SK-N-SH treated with all-trans-retinoic acid at 6 μM for 48 hours (cell line): Measurements from ENCODE around the gene GLDC.

Source experiments
- ARNTL ChIP-seq: fragments of 450-650 bp; formaldehyde crosslinking; IDR thresholded peaks from 2 replicates; pipeline ENCODE4 v1.5.0; 2020; ENCODE audit warnings: low read depth, mild to moderate bottlenecking, moderate library complexity, borderline replicate concordance
- BACH2 ChIP-seq: fragments of 250-450 bp; sonication (Bioruptor Pico); IDR thresholded peaks from 2 replicates; pipeline ENCODE4 v1.9.0; 2021; ENCODE audit warnings: mild to moderate bottlenecking, borderline replicate concordance
- ESRRG ChIP-seq: fragments of 250-450 bp; sonication (Bioruptor Pico); IDR thresholded peaks from 2 replicates; pipeline ENCODE4 v1.6.1; 2021; ENCODE audit warnings: mild to moderate bottlenecking
- PPARA ChIP-seq: fragments of 250-450 bp; sonication (Bioruptor Pico); IDR thresholded peaks from 2 replicates; pipeline ENCODE4 v1.5.0; 2020; ENCODE audit warnings: mild to moderate bottlenecking, borderline replicate concordance
- RARB ChIP-seq: fragments of 250-450 bp; sonication (Bioruptor Pico); IDR thresholded peaks from 2 replicates; pipeline ENCODE4 v1.8.0; 2021; ENCODE audit warnings: mild to moderate bottlenecking, moderate library complexity
- TCF4 ChIP-seq: fragments of 250-450 bp; sonication (Bioruptor Pico); IDR thresholded peaks from 2 replicates; pipeline ENCODE4 v1.8.0; 2021; ENCODE audit warnings: mild to moderate bottlenecking, moderate library complexity, borderline replicate concordance
- ZFP30 ChIP-seq: fragments of 450-650 bp; formaldehyde crosslinking; IDR thresholded peaks from 2 replicates; pipeline ENCODE4 v1.5.0; 2022; ENCODE audit warnings: mild to moderate bottlenecking, moderate library complexity
- ZNF565 ChIP-seq: fragments of 450-650 bp; formaldehyde crosslinking; conservative IDR thresholded peaks from 2 replicates; pipeline ENCODE4 v1.5.0; 2020; ENCODE audit warnings: low read depth, mild to moderate bottlenecking, moderate library complexity
- TF ChIP-seq, protein P1 (sequence below): fragments of 250-450 bp; sonication (Bioruptor Pico); IDR thresholded peaks from 2 replicates; pipeline ENCODE4 v1.5.0; 2020; ENCODE audit warnings: mild to moderate bottlenecking, moderate library complexity
- TF ChIP-seq, protein P2 (sequence below): fragments of 250-450 bp; sonication (Bioruptor Pico); IDR thresholded peaks from 2 replicates; pipeline ENCODE4 v1.8.0; 2020; ENCODE audit warnings: mild to moderate bottlenecking, moderate library complexity, borderline replicate concordance

DNA sequence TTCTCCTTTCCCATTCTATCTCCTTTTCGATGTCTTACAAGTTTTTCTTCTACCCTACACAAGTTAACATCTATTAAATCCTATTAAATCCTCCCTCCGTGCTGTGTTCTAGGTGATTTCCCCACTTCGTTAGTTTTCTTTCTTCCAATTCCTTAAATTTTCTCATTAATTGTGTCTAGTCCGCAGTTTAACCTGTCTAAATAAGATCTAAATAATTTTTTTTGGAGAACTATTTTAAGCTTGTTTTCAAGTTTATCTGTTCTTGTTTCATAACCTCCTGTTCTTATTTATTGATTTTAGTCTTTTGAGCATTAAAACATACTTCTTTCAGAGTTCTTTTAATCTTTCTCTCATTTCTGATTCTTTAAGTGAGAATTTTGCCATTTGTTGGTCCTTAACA lies 123.3 kb downstream of the GLDC start:
- TF ChIP-seq, protein P1, sequence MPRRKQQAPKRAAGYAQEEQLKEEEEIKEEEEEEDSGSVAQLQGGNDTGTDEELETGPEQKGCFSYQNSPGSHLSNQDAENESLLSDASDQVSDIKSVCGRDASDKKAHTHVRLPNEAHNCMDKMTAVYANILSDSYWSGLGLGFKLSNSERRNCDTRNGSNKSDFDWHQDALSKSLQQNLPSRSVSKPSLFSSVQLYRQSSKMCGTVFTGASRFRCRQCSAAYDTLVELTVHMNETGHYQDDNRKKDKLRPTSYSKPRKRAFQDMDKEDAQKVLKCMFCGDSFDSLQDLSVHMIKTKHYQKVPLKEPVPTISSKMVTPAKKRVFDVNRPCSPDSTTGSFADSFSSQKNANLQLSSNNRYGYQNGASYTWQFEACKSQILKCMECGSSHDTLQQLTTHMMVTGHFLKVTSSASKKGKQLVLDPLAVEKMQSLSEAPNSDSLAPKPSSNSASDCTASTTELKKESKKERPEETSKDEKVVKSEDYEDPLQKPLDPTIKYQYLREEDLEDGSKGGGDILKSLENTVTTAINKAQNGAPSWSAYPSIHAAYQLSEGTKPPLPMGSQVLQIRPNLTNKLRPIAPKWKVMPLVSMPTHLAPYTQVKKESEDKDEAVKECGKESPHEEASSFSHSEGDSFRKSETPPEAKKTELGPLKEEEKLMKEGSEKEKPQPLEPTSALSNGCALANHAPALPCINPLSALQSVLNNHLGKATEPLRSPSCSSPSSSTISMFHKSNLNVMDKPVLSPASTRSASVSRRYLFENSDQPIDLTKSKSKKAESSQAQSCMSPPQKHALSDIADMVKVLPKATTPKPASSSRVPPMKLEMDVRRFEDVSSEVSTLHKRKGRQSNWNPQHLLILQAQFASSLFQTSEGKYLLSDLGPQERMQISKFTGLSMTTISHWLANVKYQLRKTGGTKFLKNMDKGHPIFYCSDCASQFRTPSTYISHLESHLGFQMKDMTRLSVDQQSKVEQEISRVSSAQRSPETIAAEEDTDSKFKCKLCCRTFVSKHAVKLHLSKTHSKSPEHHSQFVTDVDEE (CRISPR knock-in tag): no peak
- TF ChIP-seq BACH2 (CRISPR knock-in tag) (no peak), TCF4 (CRISPR knock-in tag) (no peak), ESRRG (CRISPR knock-in tag) (no peak), RARB (CRISPR knock-in tag) (no peak), ZNF565 (CRISPR knock-in tag) (no peak), PPARA (CRISPR knock-in tag) (no peak), ZFP30 (CRISPR knock-in tag) (no peak), ARNTL (CRISPR knock-in tag) (no peak)
- TF ChIP-seq, protein P2, sequence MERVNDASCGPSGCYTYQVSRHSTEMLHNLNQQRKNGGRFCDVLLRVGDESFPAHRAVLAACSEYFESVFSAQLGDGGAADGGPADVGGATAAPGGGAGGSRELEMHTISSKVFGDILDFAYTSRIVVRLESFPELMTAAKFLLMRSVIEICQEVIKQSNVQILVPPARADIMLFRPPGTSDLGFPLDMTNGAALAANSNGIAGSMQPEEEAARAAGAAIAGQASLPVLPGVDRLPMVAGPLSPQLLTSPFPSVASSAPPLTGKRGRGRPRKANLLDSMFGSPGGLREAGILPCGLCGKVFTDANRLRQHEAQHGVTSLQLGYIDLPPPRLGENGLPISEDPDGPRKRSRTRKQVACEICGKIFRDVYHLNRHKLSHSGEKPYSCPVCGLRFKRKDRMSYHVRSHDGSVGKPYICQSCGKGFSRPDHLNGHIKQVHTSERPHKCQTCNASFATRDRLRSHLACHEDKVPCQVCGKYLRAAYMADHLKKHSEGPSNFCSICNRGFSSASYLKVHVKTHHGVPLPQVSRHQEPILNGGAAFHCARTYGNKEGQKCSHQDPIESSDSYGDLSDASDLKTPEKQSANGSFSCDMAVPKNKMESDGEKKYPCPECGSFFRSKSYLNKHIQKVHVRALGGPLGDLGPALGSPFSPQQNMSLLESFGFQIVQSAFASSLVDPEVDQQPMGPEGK (CRISPR knock-in tag): no peak
